ENCODE results near the gene SLC6A6. TPM values are rescaled to one million over a fixed set of nuclear protein-coding genes. Genes with fewer than 3 reads are reported as not detected.

SLC6A6 gene
- total RNA-seq, 1 experiment from 2014 or later: 211 TPM

GRCh38 chr3:14358426-14359211 is 43.8 kb upstream of the SLC6A6 start (continued):
- TF ChIP-seq IRF2 (CRISPR knock-in tag; IDR thresholded peaks at IDR 0.05; ENCODE audit: borderline replicate concordance, low read depth): no peak
- TF ChIP-seq GABPB1 (CRISPR knock-in tag; IDR thresholded peaks at IDR 0.05): no peak
- TF ChIP-seq ZNF416 (CRISPR knock-in tag; IDR thresholded peaks at IDR 0.05): no peak
- no peak for TF ChIP-seq JAZF1 (CRISPR knock-in tag; IDR thresholded peaks at IDR 0.05)
- no peak for TF ChIP-seq NFYB (CRISPR knock-in tag; conservative IDR thresholded peaks at IDR 0.05; ENCODE audit: low read depth)
- TF ChIP-seq ZNF532 (CRISPR knock-in tag; IDR thresholded peaks at IDR 0.05; ENCODE audit: borderline replicate concordance): no peak

GRCh38 chr3:14359348-14359747 is 43.1 kb upstream of the SLC6A6 start:
- TF ChIP-seq EMX1 (CRISPR knock-in tag; IDR thresholded peaks at IDR 0.05) (no peak), ZNF317 (CRISPR knock-in tag; IDR thresholded peaks at IDR 0.05; ENCODE audit: borderline replicate concordance, low read depth) (no peak), GTF2I (CRISPR knock-in tag; conservative IDR thresholded peaks at IDR 0.05) (no peak), AFF4 (CRISPR knock-in tag; IDR thresholded peaks at IDR 0.05; ENCODE audit: borderline replicate concordance) (no peak), TCF7 (CRISPR knock-in tag; IDR thresholded peaks at IDR 0.05; ENCODE audit: low read depth) (no peak), MYBL2 (CRISPR knock-in tag; IDR thresholded peaks at IDR 0.05) (no peak), FOXP4 (CRISPR knock-in tag; IDR thresholded peaks at IDR 0.05) (no peak), ZNF423 (CRISPR knock-in tag; IDR thresholded peaks at IDR 0.05) (no peak), ZMAT4 (CRISPR knock-in tag; IDR thresholded peaks at IDR 0.05) (no peak), MAX (CRISPR knock-in tag; IDR thresholded peaks at IDR 0.05) (no peak), ATF1 (CRISPR knock-in tag; IDR thresholded peaks at IDR 0.05) (no peak), CREB1 (CRISPR knock-in tag; IDR thresholded peaks at IDR 0.05) (no peak), ARID4B (CRISPR knock-in tag; IDR thresholded peaks at IDR 0.05; ENCODE audit: borderline replicate concordance) (no peak), FOXP1 (CRISPR knock-in tag; IDR thresholded peaks at IDR 0.05; ENCODE audit: borderline replicate concordance) (no peak), JAZF1 (CRISPR knock-in tag; IDR thresholded peaks at IDR 0.05) (no peak)
- Mint-ChIP-seq H3K27ac (no peak overlapping the region), H3K4me3 (no peak overlapping the region), H3K27me3 (ENCODE audit: low read depth) (no peaks in the 10 kb centered on the region), H3K4me1 (peaks cover 5% of the 10 kb centered on the region), H3K9me3 (no peaks in the 10 kb centered on the region), H3K36me3 (no peaks in the 10 kb centered on the region)
- CTCF ChIA-PET: interaction anchor here (1.6 kb wide), 1 partner anchor 84 kb away, joined by 5 read pairs; no protein-coding TSS in a partner anchor
- ATAC-seq (no peak), DNase-seq (ENCODE audit: low spot score) (no peak)
- POLR2A ChIA-PET: no interaction called here
